WTC11 (cell line): ENCODE data around the gene SAP30BP. TPM values are rescaled to one million over a fixed set of nuclear protein-coding genes. Genes with fewer than 3 reads are reported as not detected.

Experiments
- ATAC-seq: fragments of 200-7000 bp; cut with Tn5 transposase; 2 replicates; pipeline ENCODE4 v1.10.0; 2021; ENCODE audit warnings: mild to moderate bottlenecking, moderate library complexity
- CTCF ChIA-PET: fragments of 300-600 bp; sonication (Branson Sonifier 250); formaldehyde crosslinking; loops from one replicate; lab custom pipeline; 2021; ENCODE audit warnings: antibody characterized with exemption; lab: Charles Lee
- POLR2A ChIA-PET: fragments of 350-600 bp; sonication (Branson Sonifier 250); formaldehyde crosslinking; loops from one replicate; lab custom pipeline; 2021; ENCODE audit warnings: antibody characterized with exemption; lab: Charles Lee
- DNase-seq: peaks from one replicate; pipeline ENCODE4 v3.0.0; 2021; ENCODE audit warnings: low spot score
- H3K27ac Mint-ChIP-seq: 2 replicates; pipeline ENCODE4 v1.8.0; 2021; ENCODE audit warnings: mixed read lengths
- H3K27me3 Mint-ChIP-seq: 2 replicates; pipeline ENCODE4 v1.8.0; 2021; ENCODE audit warnings: low read depth, mild to moderate bottlenecking, moderate library complexity, mixed read lengths
- H3K36me3 Mint-ChIP-seq: 2 replicates; pipeline ENCODE4 v1.8.0; 2021; ENCODE audit warnings: mixed read lengths
- H3K4me1 Mint-ChIP-seq: 2 replicates; pipeline ENCODE4 v1.8.0; 2022; ENCODE audit warnings: mixed read lengths
- H3K4me3 Mint-ChIP-seq: 2 replicates; pipeline ENCODE4 v1.8.0; 2021; ENCODE audit warnings: mild to moderate bottlenecking, moderate library complexity, mixed read lengths
- H3K9me3 Mint-ChIP-seq: 2 replicates; pipeline ENCODE4 v1.8.0; 2021; ENCODE audit warnings: mixed read lengths
- AR ChIP-seq: fragments of 250-450 bp; sonication (Bioruptor Pico); IDR thresholded peaks from 2 replicates; pipeline ENCODE4 v1.9.0; 2021; ENCODE audit warnings: mild to moderate bottlenecking
- CBFB ChIP-seq: sonication (generic); formaldehyde crosslinking; IDR thresholded peaks from 2 replicates; pipeline ENCODE4 v1.8.1; 2022; ENCODE audit warnings: mild to moderate bottlenecking, low read depth, missing genetic modification reagents
- E2F1 ChIP-seq: sonication (generic); formaldehyde crosslinking; IDR thresholded peaks from 2 replicates; pipeline ENCODE4 v1.8.0; 2022; ENCODE audit warnings: mild to moderate bottlenecking, missing genetic modification reagents
- EMX1 ChIP-seq: fragments of 250-450 bp; sonication (Bioruptor Pico); IDR thresholded peaks from 2 replicates; pipeline ENCODE4 v1.8.0; 2021; ENCODE audit warnings: mild to moderate bottlenecking
- ETV6 ChIP-seq: sonication (generic); formaldehyde crosslinking; IDR thresholded peaks from 2 replicates; pipeline ENCODE4 v1.8.1; 2022; ENCODE audit warnings: mild to moderate bottlenecking, missing genetic modification reagents
- JAZF1 ChIP-seq: fragments of 250-450 bp; sonication (Bioruptor Pico); IDR thresholded peaks from 2 replicates; pipeline ENCODE4 v1.9.0; 2021; ENCODE audit warnings: moderate library complexity, mild to moderate bottlenecking, inconsistent platforms
- JUN ChIP-seq: sonication (generic); formaldehyde crosslinking; IDR thresholded peaks from 2 replicates; pipeline ENCODE4 v1.8.0; 2023; ENCODE audit warnings: mild to moderate bottlenecking, missing genetic modification reagents
- MXD4 ChIP-seq: fragments of 250-450 bp; sonication (Bioruptor Pico); IDR thresholded peaks from 2 replicates; pipeline ENCODE4 v1.8.0; 2021; ENCODE audit warnings: mild to moderate bottlenecking, moderate library complexity, borderline replicate concordance
- NFYB ChIP-seq: sonication (generic); formaldehyde crosslinking; conservative IDR thresholded peaks from 2 replicates; pipeline ENCODE4 v1.8.0; 2022; ENCODE audit warnings: low read depth, missing genetic modification reagents
- PRDM15 ChIP-seq: sonication (generic); formaldehyde crosslinking; IDR thresholded peaks from 2 replicates; pipeline ENCODE4 v1.8.0; 2022; ENCODE audit warnings: missing genetic modification reagents
- RELA ChIP-seq: sonication (generic); formaldehyde crosslinking; IDR thresholded peaks from 2 replicates; pipeline ENCODE4 v1.8.1; 2022; ENCODE audit warnings: missing genetic modification reagents, mild to moderate bottlenecking, borderline replicate concordance
- SMAD4 ChIP-seq: sonication (generic); formaldehyde crosslinking; IDR thresholded peaks from 2 replicates; pipeline ENCODE4 v1.8.0; 2022; ENCODE audit warnings: mild to moderate bottlenecking, missing genetic modification reagents
- SOX15 ChIP-seq: fragments of 250-450 bp; sonication (Bioruptor Pico); IDR thresholded peaks from 2 replicates; pipeline ENCODE4 v1.9.0; 2021; ENCODE audit warnings: mild to moderate bottlenecking
- TCF7 ChIP-seq: sonication (generic); formaldehyde crosslinking; IDR thresholded peaks from 2 replicates; pipeline ENCODE4 v1.8.0; 2022; ENCODE audit warnings: mild to moderate bottlenecking, low read depth, missing genetic modification reagents, moderate library complexity
- ZNF232 ChIP-seq: sonication (generic); formaldehyde crosslinking; IDR thresholded peaks from 2 replicates; pipeline ENCODE4 v1.8.0; 2022; ENCODE audit warnings: mild to moderate bottlenecking, missing genetic modification reagents
- ZNF512 ChIP-seq: sonication (generic); formaldehyde crosslinking; IDR thresholded peaks from 2 replicates; pipeline ENCODE4 v1.8.1; 2022; ENCODE audit warnings: missing genetic modification reagents, borderline replicate concordance
- ZNF671 ChIP-seq: fragments of 250-450 bp; sonication (Bioruptor Pico); IDR thresholded peaks from 2 replicates; pipeline ENCODE4 v1.8.0; 2021; ENCODE audit warnings: mild to moderate bottlenecking
- total RNA-seq: library from RNA; stranded (reverse); gene quantifications from 3 replicates; pipeline ENCODE4 v1.2.3, GENCODE V29; 2021

Gene SAP30BP
- total RNA-seq, 1 experiment from 2014 or later, result 86.8 TPM

- TF ChIP-seq AR (CRISPR knock-in tag), result no peak
These were observed 56.2 kb downstream of the SAP30BP start (continued) for GRCh38 chr17:75723171-75723930.

GRCh38 chr17:75724016-75725003 is 57.2 kb downstream of the SAP30BP start:
- no peaks in the 10 kb centered on the region for H3K36me3 Mint-ChIP-seq
- ATAC-seq, result no peak
- peaks cover 17% of the 10 kb centered on the region for H3K27me3 Mint-ChIP-seq
- H3K9me3 Mint-ChIP-seq, result no peaks in the 10 kb centered on the region
- no peak overlapping the region for H3K4me3 Mint-ChIP-seq
- no peak overlapping the region for H3K27ac Mint-ChIP-seq
- TF ChIP-seq SOX15, result no peak
- no peak for TF ChIP-seq ZNF671 (CRISPR knock-in tag)
- TF ChIP-seq ZNF512 (CRISPR knock-in tag), result no peak
- TF ChIP-seq NFYB (CRISPR knock-in tag), result no peak
- TF ChIP-seq PRDM15 (CRISPR knock-in tag), result no peak
- TF ChIP-seq TCF7 (CRISPR knock-in tag), result no peak
- TF ChIP-seq ETV6 (CRISPR knock-in tag), result no peak
- TF ChIP-seq EMX1 (CRISPR knock-in tag), result no peak
- TF ChIP-seq E2F1 (CRISPR knock-in tag), result no peak
- no peak for TF ChIP-seq JAZF1 (CRISPR knock-in tag)
- no peak for TF ChIP-seq RELA (CRISPR knock-in tag)
- TF ChIP-seq ZNF232 (CRISPR knock-in tag), result no peak
- TF ChIP-seq JUN (CRISPR knock-in tag), result no peak
- TF ChIP-seq SMAD4 (CRISPR knock-in tag), result no peak
- no peak for TF ChIP-seq MXD4 (CRISPR knock-in tag)
- TF ChIP-seq CBFB (CRISPR knock-in tag), result no peak
- TF ChIP-seq, all 79 proteins: peak for 0
- ChIA-PET CTCF (interaction anchor here (1.0 to 13.2 kb wide), 4 partner anchors 24 to 91 kb away, joined by 4 to 105 read pairs (median 14); partner anchors contain the start of genes GALK1 and SMIM5), POLR2A (no interaction called here)
- H3K4me1 Mint-ChIP-seq, result peaks cover 7% of the 10 kb centered on the region
- no peak for DNase-seq
